HepG2 (cell line): Measurements from ENCODE around the gene KCTD1. TPM values are rescaled to one million over a fixed set of nuclear protein-coding genes. Genes with fewer than 3 reads are reported as not detected.

Experiments used
- FOSL2 ChIP-seq: sonication (generic); formaldehyde crosslinking; IDR thresholded peaks from 2 replicates; pipeline ENCODE4 v1.4.0; 2020; ENCODE audit warnings: missing genetic modification reagents
- GTF3A ChIP-seq: sonication (generic); formaldehyde crosslinking; conservative IDR thresholded peaks from 2 replicates; pipeline ENCODE4 v1.4.0; 2020; ENCODE audit warnings: mild to moderate bottlenecking, missing genetic modification reagents
- SALL1 ChIP-seq: sonication (generic); formaldehyde crosslinking; IDR thresholded peaks from 2 replicates; pipeline ENCODE4 v1.8.0; 2022; ENCODE audit warnings: mild to moderate bottlenecking, missing genetic modification reagents
- ZC3H4 ChIP-seq: sonication (generic); formaldehyde crosslinking; IDR thresholded peaks from 2 replicates; pipeline ENCODE4 v1.4.0; 2020; ENCODE audit warnings: missing genetic modification reagents, borderline replicate concordance
- ZNF296 ChIP-seq: sonication (generic); formaldehyde crosslinking; conservative IDR thresholded peaks from 2 replicates; pipeline ENCODE4 v1.5.0; 2020; ENCODE audit warnings: mild to moderate bottlenecking, missing genetic modification reagents
- ZNF570 ChIP-seq: sonication (generic); formaldehyde crosslinking; IDR thresholded peaks from 2 replicates; pipeline ENCODE4 v1.4.0; 2020; ENCODE audit warnings: mild to moderate bottlenecking, missing genetic modification reagents, borderline replicate concordance
- polyA plus RNA-seq, 8 experiments: library from polyadenylated mRNA; depleted of rRNA in 3 of 8; stranded (reverse) in 7 of 8; unstranded in 1 of 8; fragments of >200 nt; fragmentation: Illumina TruSeq in 4 of 8; extraction: Trizol in 4 of 8; gene quantifications; 2 replicates each; pipeline versions ENCODE4 v1.2.1 to v1.2.3, GENCODE V29; 2011 to 2016; ENCODE audit warnings: low read depth in 4 of 8, missing spikeins in 1 of 8, mixed read lengths in 1 of 8; ENCODE audit not compliant: insufficient read depth in 1 of 8
- total RNA-seq, 5 experiments: library from RNA; depleted of rRNA; stranded (reverse); fragments of >200 nt; fragmentation: Illumina TruSeq; extraction: Trizol; gene quantifications; 2 replicates each; pipeline ENCODE4 v1.2.3, GENCODE V29; 2016; ENCODE audit warnings: low read depth in 1 of 5
- TF ChIP-seq, protein P1 (sequence below): sonication (generic); formaldehyde crosslinking; IDR thresholded peaks from 2 replicates; pipeline ENCODE4 v1.8.1; 2023; ENCODE audit warnings: mild to moderate bottlenecking, missing genetic modification reagents, borderline replicate concordance
- TF ChIP-seq, protein P2 (sequence below): IDR thresholded peaks from 2 replicates; pipeline ENCODE4 v1.6.1; 2012; ENCODE audit warnings: low read depth, low read length, improper control_type of control experiment
- TF ChIP-seq, protein P3 (sequence below), 2 experiments: fragments of 450-650 bp in 1 of 2; sonication (generic) in 1 of 2; formaldehyde crosslinking in 1 of 2; IDR thresholded peaks; 2 replicates each; pipeline versions ENCODE4 v1.6.1 to v1.8.0; 2016 to 2022; ENCODE audit warnings: antibody characterized with exemption in 1 of 2, mild to moderate bottlenecking in 1 of 2, missing genetic modification reagents in 1 of 2

KCTD1 gene
- total and polyA plus RNA-seq, 2 of the 13 experiments (the other 11 are each of a cell fraction or from before 2014, with no cell fraction given) = 2.7 to 6.8 TPM

DNA sequence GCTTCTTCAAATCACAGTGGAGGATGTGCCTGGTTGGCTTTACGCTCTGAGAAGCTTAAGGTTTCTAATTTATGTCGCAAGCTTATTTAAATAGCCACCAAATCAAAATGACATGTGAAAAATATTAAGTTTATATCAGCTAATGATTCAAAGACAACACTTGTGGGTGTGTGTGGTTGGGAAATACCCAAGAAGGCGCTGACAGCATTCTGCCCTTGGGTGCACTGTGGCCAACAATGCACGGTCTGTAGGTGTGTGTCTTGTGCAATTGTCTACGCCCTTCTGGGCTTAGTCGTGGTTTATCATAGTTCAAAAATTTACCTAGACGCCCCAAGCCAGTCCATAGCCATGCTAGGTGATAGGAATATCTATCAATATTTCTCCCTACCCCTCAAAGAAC lies 60.9 kb downstream of the KCTD1 start (continued):
- TF ChIP-seq, protein P1, sequence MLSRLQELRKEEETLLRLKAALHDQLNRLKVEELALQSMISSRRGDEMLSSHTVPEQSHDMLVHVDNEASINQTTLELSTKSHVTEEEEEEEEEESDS (CRISPR knock-in tag) = no peak
- TF ChIP-seq ZNF570 (CRISPR knock-in tag) = no peak
- no peak for TF ChIP-seq GTF3A (CRISPR knock-in tag)
- no peak for TF ChIP-seq ZC3H4 (CRISPR knock-in tag)
- TF ChIP-seq, protein P2, sequence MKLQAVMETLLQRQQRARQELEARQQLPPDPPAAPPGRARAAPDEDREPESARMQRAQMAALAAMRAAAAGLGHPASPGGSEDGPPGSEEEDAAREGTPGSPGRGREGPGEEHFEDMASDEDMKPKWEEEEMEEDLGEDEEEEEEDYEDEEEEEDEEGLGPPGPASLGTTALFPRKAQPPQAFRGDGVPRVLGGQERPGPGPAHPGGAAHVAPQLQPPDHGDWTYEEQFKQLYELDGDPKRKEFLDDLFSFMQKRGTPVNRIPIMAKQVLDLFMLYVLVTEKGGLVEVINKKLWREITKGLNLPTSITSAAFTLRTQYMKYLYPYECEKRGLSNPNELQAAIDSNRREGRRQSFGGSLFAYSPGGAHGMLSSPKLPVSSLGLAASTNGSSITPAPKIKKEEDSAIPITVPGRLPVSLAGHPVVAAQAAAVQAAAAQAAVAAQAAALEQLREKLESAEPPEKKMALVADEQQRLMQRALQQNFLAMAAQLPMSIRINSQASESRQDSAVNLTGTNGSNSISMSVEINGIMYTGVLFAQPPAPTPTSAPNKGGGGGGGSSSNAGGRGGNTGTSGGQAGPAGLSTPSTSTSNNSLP = no peak
- TF ChIP-seq ZNF296 (CRISPR knock-in tag) = no peak
- TF ChIP-seq, protein P3, sequence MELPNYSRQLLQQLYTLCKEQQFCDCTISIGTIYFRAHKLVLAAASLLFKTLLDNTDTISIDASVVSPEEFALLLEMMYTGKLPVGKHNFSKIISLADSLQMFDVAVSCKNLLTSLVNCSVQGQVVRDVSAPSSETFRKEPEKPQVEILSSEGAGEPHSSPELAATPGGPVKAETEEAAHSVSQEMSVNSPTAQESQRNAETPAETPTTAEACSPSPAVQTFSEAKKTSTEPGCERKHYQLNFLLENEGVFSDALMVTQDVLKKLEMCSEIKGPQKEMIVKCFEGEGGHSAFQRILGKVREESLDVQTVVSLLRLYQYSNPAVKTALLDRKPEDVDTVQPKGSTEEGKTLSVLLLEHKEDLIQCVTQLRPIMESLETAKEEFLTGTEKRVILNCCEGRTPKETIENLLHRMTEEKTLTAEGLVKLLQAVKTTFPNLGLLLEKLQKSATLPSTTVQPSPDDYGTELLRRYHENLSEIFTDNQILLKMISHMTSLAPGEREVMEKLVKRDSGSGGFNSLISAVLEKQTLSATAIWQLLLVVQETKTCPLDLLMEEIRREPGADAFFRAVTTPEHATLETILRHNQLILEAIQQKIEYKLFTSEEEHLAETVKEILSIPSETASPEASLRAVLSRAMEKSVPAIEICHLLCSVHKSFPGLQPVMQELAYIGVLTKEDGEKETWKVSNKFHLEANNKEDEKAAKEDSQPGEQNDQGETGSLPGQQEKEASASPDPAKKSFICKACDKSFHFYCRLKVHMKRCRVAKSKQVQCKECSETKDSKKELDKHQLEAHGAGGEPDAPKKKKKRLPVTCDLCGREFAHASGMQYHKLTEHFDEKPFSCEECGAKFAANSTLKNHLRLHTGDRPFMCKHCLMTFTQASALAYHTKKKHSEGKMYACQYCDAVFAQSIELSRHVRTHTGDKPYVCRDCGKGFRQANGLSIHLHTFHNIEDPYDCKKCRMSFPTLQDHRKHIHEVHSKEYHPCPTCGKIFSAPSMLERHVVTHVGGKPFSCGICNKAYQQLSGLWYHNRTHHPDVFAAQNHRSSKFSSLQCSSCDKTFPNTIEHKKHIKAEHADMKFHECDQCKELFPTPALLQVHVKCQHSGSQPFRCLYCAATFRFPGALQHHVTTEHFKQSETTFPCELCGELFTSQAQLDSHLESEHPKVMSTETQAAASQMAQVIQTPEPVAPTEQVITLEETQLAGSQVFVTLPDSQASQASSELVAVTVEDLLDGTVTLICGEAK (IDR thresholded peaks at IDR 0.05) = no peak
- TF ChIP-seq, protein P3 (CRISPR knock-in tag; IDR thresholded peaks at IDR 0.05) = no peak
- TF ChIP-seq FOSL2 (CRISPR knock-in tag) = peak; percentile 31; the same call in 1 of the 2 replicates
- TF ChIP-seq SALL1 (CRISPR knock-in tag) = peak; percentile 46; the same call in 1 of the 2 replicates
